RWPE1 (cell line): ENCODE results near the gene LDB3.

Source experiments
- CTCF ChIA-PET: fragments of 350-600 bp; sonication (Branson Sonifier 250); formaldehyde crosslinking; extraction: SDS; loops from one replicate; lab custom pipeline; 2021; lab: Yijun Ruan, JAX
- POLR2A ChIA-PET: fragments of 400-600 bp; formaldehyde crosslinking; extraction: SDS; loops from one replicate; lab custom pipeline; 2020; ENCODE audit warnings: antibody characterized with exemption; ENCODE audit not compliant: low non-redundant PET; lab: Yijun Ruan, JAX
- DNase-seq: peaks from one replicate; pipeline ENCODE4 v3.0.0; 2012; ENCODE audit warnings: low spot score
- H3K27ac ChIP-seq: fragments of 450-650 bp; 2 replicates; pipeline ENCODE4 v1.5.1; 2017
- CTCF ChIP-seq: fragments of 450-650 bp; conservative IDR thresholded peaks from 2 replicates; pipeline ENCODE4 v1.5.1; 2017; ENCODE audit warnings: low read depth, mild to moderate bottlenecking

LDB3 gene

GRCh38 chr10:86692664-86693063 is 24.4 kb downstream of the LDB3 start:
- no peak for TF ChIP-seq CTCF
- H3K27ac ChIP-seq = no peak overlapping the region
- POLR2A ChIA-PET = no interaction called here
- DNase-seq = no peak
- CTCF ChIA-PET = interaction anchor here (0.6 to 1.6 kb wide), 4 partner anchors 9 to 293 kb away, joined by 3 to 8 read pairs (median 6); no protein-coding TSS in a partner anchor

- ChIA-PET POLR2A (no interaction called here), CTCF (interaction anchor here (0.6 to 1.6 kb wide), 6 partner anchors 9 to 293 kb away, joined by 3 to 8 read pairs (median 4); no protein-coding TSS in a partner anchor)
- H3K27ac ChIP-seq = no peak overlapping the region
- DNase-seq = no peak
- TF ChIP-seq CTCF = no peak
Measured at GRCh38 chr10:86693275-86693674, 25.0 kb downstream of the LDB3 start.

- POLR2A ChIA-PET = no interaction called here
- CTCF ChIA-PET = interaction anchor here (0.6 to 1.6 kb wide), 8 partner anchors 15 to 294 kb away, joined by 4 to 8 read pairs (median 4); no protein-coding TSS in a partner anchor
- peak; percentile 62 for TF ChIP-seq CTCF
- peak; percentile 55 for DNase-seq
- no peak overlapping the region for H3K27ac ChIP-seq
Measured at GRCh38 chr10:86693721-86694369, 25.5 kb downstream of the LDB3 start.

GRCh38 chr10:86698207-86698940 is 30.1 kb downstream of the LDB3 start:
- no peak for TF ChIP-seq CTCF
- no peak for DNase-seq
- no peak overlapping the region for H3K27ac ChIP-seq
- ChIA-PET CTCF (interaction anchor here (0.7 to 1.0 kb wide), 2 partner anchors 10 to 398 kb away, joined by 3 to 4 read pairs; no protein-coding TSS in a partner anchor), POLR2A (no interaction called here)

- POLR2A ChIA-PET = no interaction called here
- no peak overlapping the region for H3K27ac ChIP-seq
- CTCF ChIA-PET = interaction anchor here (0.7 kb wide), 2 partner anchors 399 to 421 kb away, joined by 3 to 6 read pairs; no protein-coding TSS in a partner anchor
- DNase-seq = no peak
- TF ChIP-seq CTCF = no peak
Measured at GRCh38 chr10:86699125-86699524, 30.8 kb downstream of the LDB3 start.

GRCh38 chr10:86699541-86699940 is 31.2 kb downstream of the LDB3 start:
- POLR2A ChIA-PET = no interaction called here
- no peak for DNase-seq
- H3K27ac ChIP-seq = no peak overlapping the region
- CTCF ChIA-PET = interaction anchor here (0.7 kb wide), 2 partner anchors 399 to 421 kb away, joined by 3 to 6 read pairs; no protein-coding TSS in a partner anchor
- TF ChIP-seq CTCF = no peak
